ENCODE results near the gene SDR42E2.

GRCh38 chr16:22174642-22175041 is 12.3 kb downstream of the SDR42E2 start:
- TF ChIP-seq CTCF (IDR thresholded peaks at IDR 0.05 in 8 of 11, conservative IDR thresholded peaks at IDR 0.05 in 3 of 11), result no peak
- no peak for TF ChIP-seq POLR2AphosphoS5 (IDR thresholded peaks at IDR 0.05)
- no peak for TF ChIP-seq POLR2A (IDR thresholded peaks at IDR 0.05)

Data from spleen (tissue), 7 donors.